IMR-90 (cell line): ENCODE measurements around the gene TRMT10B. TPM values are rescaled to one million over a fixed set of nuclear protein-coding genes. Genes with fewer than 3 reads are reported as not detected.

Experiments used
- ATAC-seq: fragments of 200-7000 bp; cut with Tn5 transposase; 2 replicates; pipeline ENCODE4 v1.9.1; 2020; ENCODE audit warnings: low read depth, mild to moderate bottlenecking, moderate library complexity
- BruUV-seq: library from RNA; stranded (reverse); fragments of 400-500 nt; replicated peaks from 2 replicates; lab custom pipeline; 2021; lab: Mats Ljungman, UMichigan
- CTCF ChIA-PET: fragments of 300-600 bp; formaldehyde crosslinking; extraction: SDS; loops from one replicate; lab custom pipeline; 2021; ENCODE audit warnings: antibody characterized with exemption; lab: Yijun Ruan, JAX
- POLR2A ChIA-PET: fragments of 300-600 bp; sonication (Branson Sonifier 250); formaldehyde crosslinking; loops from one replicate; lab custom pipeline; 2022; ENCODE audit warnings: antibody characterized with exemption; ENCODE audit not compliant: unreplicated experiment; lab: Charles Lee
- DNase-seq: peaks from one replicate; pipeline ENCODE4 v3.0.0; 2013
- H2AFZ ChIP-seq: replicated peaks from 2 replicates; pipeline ENCODE3; 2013; ENCODE audit warnings: low read length, mild to moderate bottlenecking; ENCODE audit not compliant: poor library complexity
- H2AK5ac ChIP-seq: 2 replicates; pipeline ENCODE4 v1.6.1; 2013; ENCODE audit warnings: low read depth, low read length, inconsistent platforms
- H2AK9ac ChIP-seq: replicated peaks from 2 replicates; pipeline ENCODE3; 2013; ENCODE audit warnings: mild to moderate bottlenecking, low read depth, low read length, moderate library complexity; ENCODE audit not compliant: poor library complexity
- H2BK120ac ChIP-seq: 2 replicates; pipeline ENCODE4 v1.6.1; 2013; ENCODE audit warnings: low read depth, low read length, inconsistent platforms
- H2BK15ac ChIP-seq: 3 replicates; pipeline ENCODE4 v1.6.1; 2013; ENCODE audit warnings: low read depth, low read length, inconsistent platforms
- H2BK20ac ChIP-seq: 2 replicates; pipeline ENCODE4 v1.6.1; 2013; ENCODE audit warnings: low read depth, mild to moderate bottlenecking, inconsistent platforms, low read length, moderate library complexity
- H2BK5ac ChIP-seq: 2 replicates; pipeline ENCODE4 v1.6.1; 2013; ENCODE audit warnings: mild to moderate bottlenecking, low read depth, low read length, inconsistent platforms; ENCODE audit not compliant: poor library complexity, severe bottlenecking
- H3K14ac ChIP-seq: replicated peaks from 2 replicates; pipeline ENCODE4 v1.6.1; 2013; ENCODE audit warnings: low read depth, low read length, inconsistent platforms
- H3K18ac ChIP-seq: 2 replicates; pipeline ENCODE4 v1.6.1; 2013; ENCODE audit warnings: low read depth, low read length, control low read depth
- H3K23ac ChIP-seq: 2 replicates; pipeline ENCODE4 v1.6.1; 2013; ENCODE audit warnings: low read depth, low read length, inconsistent platforms
- H3K27ac ChIP-seq: 2 replicates; pipeline ENCODE4 v1.5.1; 2013; ENCODE audit warnings: mild to moderate bottlenecking, control low read depth, low read length; ENCODE audit not compliant: insufficient read depth
- H3K27me3 ChIP-seq: 2 replicates; pipeline ENCODE4 v1.6.1; 2013; ENCODE audit warnings: low read length; ENCODE audit not compliant: control insufficient read depth, insufficient read depth
- H3K36me3 ChIP-seq: 2 replicates; pipeline ENCODE4 v1.6.1; 2013; ENCODE audit warnings: low read length, mixed read lengths; ENCODE audit not compliant: control insufficient read depth, insufficient read depth
- H3K4ac ChIP-seq: 2 replicates; pipeline ENCODE4 v1.6.1; 2013; ENCODE audit warnings: low read depth, low read length, inconsistent platforms
- H3K4me1 ChIP-seq: 2 replicates; pipeline ENCODE4 v1.6.1; 2013; ENCODE audit warnings: low read length, mixed read lengths; ENCODE audit not compliant: control insufficient read depth, insufficient read depth
- H3K4me2 ChIP-seq: 2 replicates; pipeline ENCODE4 v1.6.1; 2013; ENCODE audit warnings: low read depth, mild to moderate bottlenecking, control low read depth, low read length, moderate library complexity
- H3K4me3 ChIP-seq: 2 replicates; pipeline ENCODE4 v1.5.1; 2013; ENCODE audit warnings: low read depth, mild to moderate bottlenecking, control low read depth, low read length, moderate library complexity; ENCODE audit not compliant: insufficient read depth
- H3K56ac ChIP-seq: 2 replicates; pipeline ENCODE4 v1.6.1; 2013; ENCODE audit warnings: low read length, inconsistent platforms; ENCODE audit not compliant: insufficient read depth; ENCODE audit errors: extremely low read depth
- H3K79me1 ChIP-seq, 2 experiments: 2 replicates each; pipeline ENCODE4 v1.6.1; 2013; ENCODE audit warnings: low read length in 2 of 2, inconsistent platforms in 1 of 2, low read depth in 1 of 2
- H3K9ac ChIP-seq: 2 replicates; pipeline ENCODE4 v1.6.1; 2013; ENCODE audit warnings: low read depth, low read length, control low read depth
- H3K9me1 ChIP-seq: 2 replicates; pipeline ENCODE4 v1.6.1; 2013; ENCODE audit warnings: low read length, inconsistent platforms; ENCODE audit not compliant: insufficient read depth
- H3K9me3 ChIP-seq: 2 replicates; pipeline ENCODE4 v1.6.1; 2013; ENCODE audit warnings: low read length; ENCODE audit not compliant: control insufficient read depth, insufficient read depth
- H4K20me1 ChIP-seq: 2 replicates; pipeline ENCODE4 v1.6.1; 2013; ENCODE audit warnings: low read length, inconsistent platforms; ENCODE audit not compliant: insufficient read depth
- H4K5ac ChIP-seq: 2 replicates; pipeline ENCODE4 v1.6.1; 2013; ENCODE audit warnings: mild to moderate bottlenecking, low read depth, low read length, control low read depth
- H4K8ac ChIP-seq, 2 experiments: 2 replicates each; pipeline ENCODE4 v1.6.1; 2013; ENCODE audit warnings: low read depth in 2 of 2, low read length in 2 of 2, control low read depth in 1 of 2, inconsistent platforms in 1 of 2
- H4K91ac ChIP-seq: 2 replicates; pipeline ENCODE4 v1.6.1; 2013; ENCODE audit warnings: low read depth, low read length, inconsistent platforms; ENCODE audit not compliant: insufficient read depth
- CHD1 ChIP-seq: IDR thresholded peaks from 2 replicates; pipeline ENCODE4 v1.6.1; 2012; ENCODE audit warnings: low read depth, low read length, improper control_type of control experiment
- MXI1 ChIP-seq: IDR thresholded peaks from 2 replicates; pipeline ENCODE4 v1.6.1; 2012; ENCODE audit warnings: low read depth, mild to moderate bottlenecking, low read length, moderate library complexity, borderline replicate concordance
- RCOR1 ChIP-seq: IDR thresholded peaks from 2 replicates; pipeline ENCODE4 v1.6.1; 2012; ENCODE audit warnings: mild to moderate bottlenecking, low read length, improper control_type of control experiment; ENCODE audit not compliant: insufficient replicate concordance
- WGBS, 2 experiments: methylation state at CpG; one replicate each; pipeline versions ENCODE4 v1.1.5 to v1.1.7; 2013; ENCODE audit warnings: missing lambda C conversion rate in 2 of 2; ENCODE audit not compliant: insufficient read length in 1 of 2; ENCODE audit errors: extremely low coverage in 2 of 2; 5-methylcytosine and 5-hydroxymethylcytosine counted together
- dilution Hi-C: fragments of 300-500 bp; cut with HindIII; formaldehyde crosslinking; loops from one replicate; pipeline ENCODE4 v1.14.3; 2018; ENCODE audit warnings: low sequenced_read_pairs; ENCODE audit not compliant: unreplicated experiment
- in situ Hi-C: fragments of 300-500 bp; cut with MboI; formaldehyde crosslinking; loops from 3 replicates; pipeline ENCODE4 v1.14.3; 2019; ENCODE audit warnings: low sequenced_read_pairs, inconsistent platforms, mixed read lengths
- intact Hi-C: fragments of 100-400 bp; cut with micrococcal nuclease; formaldehyde crosslinking; loops from 2 replicates; pipeline ENCODE4 v1.10.0; 2022
- polyA plus RNA-seq, 3 experiments: library from polyadenylated mRNA; depleted of rRNA; stranded (reverse); fragments of >200 nt; gene quantifications; 2 replicates each; pipeline ENCODE4 v1.2.3, GENCODE V29; 2012; ENCODE audit warnings: low replicate concordance in 1 of 3
- total RNA-seq: library from RNA; depleted of rRNA; stranded (reverse); fragments of >200 nt; gene quantifications from 2 replicates; pipeline ENCODE4 v1.2.3, GENCODE V29; 2012
- TF ChIP-seq, protein P1 (sequence below): fragments of 150-350 bp; IDR thresholded peaks from 2 replicates; pipeline ENCODE4 v1.6.1; 2016; ENCODE audit warnings: low read depth, mild to moderate bottlenecking, low read length, moderate library complexity, borderline replicate concordance
- TF ChIP-seq, protein P2 (sequence below): conservative IDR thresholded peaks from 2 replicates; pipeline ENCODE4 v1.5.1; 2012; ENCODE audit warnings: mild to moderate bottlenecking, low read depth, low read length, improper control_type of control experiment
- TF ChIP-seq, protein P3 (sequence below): fragments of 150-350 bp; IDR thresholded peaks from 2 replicates; pipeline ENCODE4 v1.6.1; 2017; ENCODE audit warnings: mild to moderate bottlenecking, antibody characterized with exemption, low read length, low read depth

Gene TRMT10B
- total and polyA plus RNA-seq, 2 of the 4 experiments (the other 2 are of a cell fraction) = 2.3 to 4.5 TPM

DNA sequence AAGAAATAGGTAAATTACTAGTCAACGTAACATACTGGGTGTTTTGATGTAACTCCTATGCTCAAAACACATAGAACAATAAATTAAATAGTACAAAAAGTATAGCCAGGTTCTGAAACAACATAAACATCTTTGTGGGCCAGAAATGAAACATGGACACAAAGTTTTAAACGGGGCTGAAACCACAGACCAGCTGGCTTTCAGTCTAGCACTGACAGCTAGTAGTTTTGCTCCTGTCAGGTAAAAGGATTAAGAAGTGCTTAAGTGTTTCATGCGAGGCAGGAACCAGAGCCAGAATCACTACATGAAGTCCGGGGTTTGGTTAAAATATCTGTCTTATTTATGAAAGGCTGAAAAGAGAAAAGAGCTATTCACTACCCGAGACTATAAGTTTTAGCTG is 66.5 kb downstream of the TRMT10B start:
- WGBS, 2 experiments = no CpG with 5 or more reads among the region's 5 CpGs
- H4K91ac ChIP-seq = no peak overlapping the region
- H2AFZ ChIP-seq = no peak overlapping the region
- H2BK15ac ChIP-seq = no peak overlapping the region
- no peak overlapping the region for H3K56ac ChIP-seq
- H3K23ac ChIP-seq = no peak overlapping the region
- H4K8ac ChIP-seq = no peak overlapping the region
- no peak overlapping the region for H2BK20ac ChIP-seq
- DNase-seq (no peak), ATAC-seq (no peak)
- TF ChIP-seq, protein P1, sequence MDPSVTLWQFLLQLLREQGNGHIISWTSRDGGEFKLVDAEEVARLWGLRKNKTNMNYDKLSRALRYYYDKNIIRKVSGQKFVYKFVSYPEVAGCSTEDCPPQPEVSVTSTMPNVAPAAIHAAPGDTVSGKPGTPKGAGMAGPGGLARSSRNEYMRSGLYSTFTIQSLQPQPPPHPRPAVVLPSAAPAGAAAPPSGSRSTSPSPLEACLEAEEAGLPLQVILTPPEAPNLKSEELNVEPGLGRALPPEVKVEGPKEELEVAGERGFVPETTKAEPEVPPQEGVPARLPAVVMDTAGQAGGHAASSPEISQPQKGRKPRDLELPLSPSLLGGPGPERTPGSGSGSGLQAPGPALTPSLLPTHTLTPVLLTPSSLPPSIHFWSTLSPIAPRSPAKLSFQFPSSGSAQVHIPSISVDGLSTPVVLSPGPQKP = no peak
- TF ChIP-seq, protein P2, sequence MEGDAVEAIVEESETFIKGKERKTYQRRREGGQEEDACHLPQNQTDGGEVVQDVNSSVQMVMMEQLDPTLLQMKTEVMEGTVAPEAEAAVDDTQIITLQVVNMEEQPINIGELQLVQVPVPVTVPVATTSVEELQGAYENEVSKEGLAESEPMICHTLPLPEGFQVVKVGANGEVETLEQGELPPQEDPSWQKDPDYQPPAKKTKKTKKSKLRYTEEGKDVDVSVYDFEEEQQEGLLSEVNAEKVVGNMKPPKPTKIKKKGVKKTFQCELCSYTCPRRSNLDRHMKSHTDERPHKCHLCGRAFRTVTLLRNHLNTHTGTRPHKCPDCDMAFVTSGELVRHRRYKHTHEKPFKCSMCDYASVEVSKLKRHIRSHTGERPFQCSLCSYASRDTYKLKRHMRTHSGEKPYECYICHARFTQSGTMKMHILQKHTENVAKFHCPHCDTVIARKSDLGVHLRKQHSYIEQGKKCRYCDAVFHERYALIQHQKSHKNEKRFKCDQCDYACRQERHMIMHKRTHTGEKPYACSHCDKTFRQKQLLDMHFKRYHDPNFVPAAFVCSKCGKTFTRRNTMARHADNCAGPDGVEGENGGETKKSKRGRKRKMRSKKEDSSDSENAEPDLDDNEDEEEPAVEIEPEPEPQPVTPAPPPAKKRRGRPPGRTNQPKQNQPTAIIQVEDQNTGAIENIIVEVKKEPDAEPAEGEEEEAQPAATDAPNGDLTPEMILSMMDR = no peak
- TF ChIP-seq RCOR1 (no peak), MXI1 (no peak), CHD1 (no peak)
- TF ChIP-seq, protein P3, sequence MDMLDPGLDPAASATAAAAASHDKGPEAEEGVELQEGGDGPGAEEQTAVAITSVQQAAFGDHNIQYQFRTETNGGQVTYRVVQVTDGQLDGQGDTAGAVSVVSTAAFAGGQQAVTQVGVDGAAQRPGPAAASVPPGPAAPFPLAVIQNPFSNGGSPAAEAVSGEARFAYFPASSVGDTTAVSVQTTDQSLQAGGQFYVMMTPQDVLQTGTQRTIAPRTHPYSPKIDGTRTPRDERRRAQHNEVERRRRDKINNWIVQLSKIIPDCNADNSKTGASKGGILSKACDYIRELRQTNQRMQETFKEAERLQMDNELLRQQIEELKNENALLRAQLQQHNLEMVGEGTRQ = no peak
- H3K9ac ChIP-seq = no peak overlapping the region
- H3K4me1 ChIP-seq = no peaks in the 10 kb centered on the region
- no peak overlapping the region for H3K4me3 ChIP-seq
- H3K14ac ChIP-seq = no peak overlapping the region
- H2BK120ac ChIP-seq = no peak overlapping the region
- H3K36me3 ChIP-seq = peaks cover 7% of the 10 kb centered on the region
- no peak overlapping the region for H2AK9ac ChIP-seq
- BruUV-seq = no TSS peak
- ChIA-PET CTCF (interaction anchor here (1.6 kb wide), 1 partner anchor 13 kb away, joined by 6 read pairs; no protein-coding TSS in a partner anchor), POLR2A (no interaction called here)
- no peak overlapping the region for H4K5ac ChIP-seq
- no peak overlapping the region for H3K4ac ChIP-seq
- no peak overlapping the region for H3K4me2 ChIP-seq
- intact Hi-C loops (no loop called here), in situ Hi-C loops (no loop called here), dilution Hi-C loops (no loop called here)
- no peak overlapping the region for H2BK5ac ChIP-seq
- no peak overlapping the region for H2AK5ac ChIP-seq
- H3K9me3 ChIP-seq = no peaks in the 10 kb centered on the region
- H3K18ac ChIP-seq = no peak overlapping the region
- peaks cover 16 to 23% of the 10 kb centered on the region in 2 experiments for H3K79me1 ChIP-seq
- no peaks in the 10 kb centered on the region; the same call in 1 of the 2 replicates for H4K20me1 ChIP-seq
- H3K27me3 ChIP-seq = no peaks in the 10 kb centered on the region
- no peak overlapping the region for H3K27ac ChIP-seq
- no peaks in the 10 kb centered on the region for H3K9me1 ChIP-seq
